ENCODE results near the gene TMEM129.
"Not testable (repeated sequence)": the region's sequence is repeated elsewhere in the genome, so short reads cannot be mapped to it uniquely, and the experiment has no call there.

The TMEM129 gene

GRCh38 chr4:1713003-1713851, 7.9 kb downstream of the TMEM129 start:
- H3K4me1 ChIP-seq (ENCODE audit: control insufficient read depth, insufficient read depth, low read length): no peaks in the 10 kb centered on the region
- no peaks in the 10 kb centered on the region for H3K9me3 ChIP-seq (ENCODE audit: control insufficient read depth, insufficient read depth, low read length)
- DNase-seq (ENCODE audit: low read depth, low spot score): no peak
- peaks cover 13% of the 10 kb centered on the region for H3K36me3 ChIP-seq (ENCODE audit: control insufficient read depth, insufficient read depth, low read length)
- no peaks in the 10 kb centered on the region for H3K27me3 ChIP-seq (ENCODE audit: control insufficient read depth, insufficient read depth, low read length)
- no CpG with 5 or more reads among the region's 35 CpGs for WGBS (ENCODE audit: insufficient coverage, insufficient read length)
- H3K4me3 ChIP-seq (ENCODE audit: low read length): peak overlapping the region; percentile 54; the same call in 1 of the 2 replicates
- no peak overlapping the region for H3K27ac ChIP-seq (ENCODE audit: low read length)

DNA sequence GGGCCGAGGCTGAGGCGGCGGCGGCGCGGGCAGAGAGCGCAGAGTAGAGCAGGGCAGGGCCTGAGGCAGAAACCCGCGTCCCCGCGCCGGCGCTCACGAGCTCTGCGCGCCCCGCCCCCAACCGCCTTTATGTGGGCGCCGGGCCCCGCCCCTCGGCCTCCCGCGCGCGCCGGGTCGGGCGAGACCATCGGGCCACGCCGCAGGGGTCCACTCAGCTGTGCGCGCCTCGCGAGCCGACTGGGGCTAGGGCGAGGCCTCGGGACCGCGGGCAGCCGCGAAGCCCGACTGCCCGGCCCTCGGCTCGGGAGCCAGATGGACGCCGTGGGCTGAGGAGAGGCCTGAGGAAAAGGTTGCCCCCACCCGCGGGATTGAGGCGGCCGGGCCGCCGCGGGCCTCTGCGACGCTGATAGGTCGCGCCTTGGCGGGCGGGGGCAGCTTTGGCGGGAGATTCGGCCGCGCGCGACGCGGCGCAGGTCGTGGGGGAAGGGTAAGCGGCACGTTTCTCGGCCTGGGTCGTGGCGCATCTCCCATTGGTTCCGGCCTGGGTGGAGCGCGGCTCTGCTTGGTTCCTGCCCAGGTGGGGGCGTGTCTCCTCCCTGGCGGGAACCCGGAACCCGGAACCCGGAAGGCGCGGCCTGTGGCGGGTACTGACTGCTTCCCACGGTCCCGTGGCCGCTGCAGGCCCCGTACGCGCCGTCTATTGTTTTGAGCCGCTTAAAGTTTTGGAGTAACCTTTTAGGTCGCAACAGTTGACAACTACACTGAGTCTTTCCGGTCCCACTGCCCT, 8.7 kb downstream of the TMEM129 start, which contains the start of gene SLBP:
Gene SLBP (minus strand): TSS at position 104 of the 787 bp plus-strand sequence. CDS start 131 bp downstream, outside the sequence.
- Histone ChIP-seq H3K4me3 (ENCODE audit: low read length) (peak within 1 kb of the TSS; percentile 54), H3K27me3 (ENCODE audit: control insufficient read depth, insufficient read depth, low read length) (no peaks in the 10 kb centered on the region), H3K9me3 (ENCODE audit: control insufficient read depth, insufficient read depth, low read length) (no peaks in the 10 kb centered on the region), H3K36me3 (ENCODE audit: control insufficient read depth, insufficient read depth, low read length) (peaks cover 5% of the 10 kb centered on the region; the same call in 1 of the 2 replicates), H3K27ac (ENCODE audit: low read length) (no peak within 1 kb of the TSS), H3K4me1 (ENCODE audit: control insufficient read depth, insufficient read depth, low read length) (no peaks in the 10 kb centered on the region)
- peak; percentile 80 for DNase-seq (ENCODE audit: low read depth, low spot score)
- WGBS (ENCODE audit: insufficient coverage, insufficient read length): no CpG with 5 or more reads among the region's 98 CpGs

- H3K9me3 ChIP-seq (ENCODE audit: control insufficient read depth, insufficient read depth, low read length): no peaks in the 10 kb centered on the region
- H3K27me3 ChIP-seq (ENCODE audit: control insufficient read depth, insufficient read depth, low read length): no peaks in the 10 kb centered on the region
- no peaks in the 10 kb centered on the region; the same call in 1 of the 2 replicates for H3K36me3 ChIP-seq (ENCODE audit: control insufficient read depth, insufficient read depth, low read length)
- no peaks in the 10 kb centered on the region for H3K4me1 ChIP-seq (ENCODE audit: control insufficient read depth, insufficient read depth, low read length)
- WGBS (ENCODE audit: insufficient coverage, insufficient read length): no CpG with 5 or more reads among the region's 85 CpGs
- peak overlapping the region; percentile 54 for H3K4me3 ChIP-seq (ENCODE audit: low read length)
- DNase-seq (ENCODE audit: low read depth, low spot score): no peak
- no peak overlapping the region for H3K27ac ChIP-seq (ENCODE audit: low read length)
These were observed 9.4 kb downstream of the TMEM129 start for GRCh38 chr4:1711571-1712215.

DNA sequence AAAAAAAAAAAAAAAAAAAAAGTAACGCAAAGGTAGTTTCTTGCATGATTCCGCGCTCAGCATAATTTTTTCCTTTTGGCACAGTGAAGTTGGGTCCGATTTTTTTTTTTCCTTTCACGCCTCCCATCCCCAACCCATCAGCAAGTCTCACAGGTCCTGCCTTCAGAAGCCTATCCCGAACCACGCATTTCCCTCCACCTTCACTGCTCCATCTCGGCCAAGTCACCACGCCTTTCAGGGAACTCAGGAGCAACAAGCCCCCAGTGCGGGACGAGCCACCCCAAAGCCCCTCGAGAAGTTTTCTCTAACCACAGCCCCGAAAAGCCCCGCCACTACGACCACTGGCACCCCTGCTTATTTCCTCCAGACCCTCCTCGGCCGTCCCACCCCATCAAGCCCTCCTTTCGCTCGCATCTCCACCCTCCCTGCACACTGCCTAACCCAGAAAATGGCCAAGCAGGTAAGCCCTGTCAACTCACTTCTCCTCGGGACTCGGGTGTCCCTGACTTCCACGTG, 10.0 kb downstream of the TMEM129 start:
- H3K4me1 ChIP-seq (ENCODE audit: control insufficient read depth, insufficient read depth, low read length): no peaks in the 10 kb centered on the region
- no peak for DNase-seq (ENCODE audit: low read depth, low spot score)

GRCh38 chr4:1708581-1708980, 12.5 kb downstream of the TMEM129 start:
- no peaks in the 10 kb centered on the region for H3K4me1 ChIP-seq (ENCODE audit: control insufficient read depth, insufficient read depth, low read length)
- H3K9me3 ChIP-seq (ENCODE audit: control insufficient read depth, insufficient read depth, low read length): no peaks in the 10 kb centered on the region
- WGBS (ENCODE audit: insufficient coverage, insufficient read length): no CpG with 5 or more reads among the region's 1 CpG
- H3K4me3 ChIP-seq (ENCODE audit: low read length): no peak overlapping the region
- H3K27me3 ChIP-seq (ENCODE audit: control insufficient read depth, insufficient read depth, low read length): no peaks in the 10 kb centered on the region
- no peak for DNase-seq (ENCODE audit: low read depth, low spot score)
- H3K27ac ChIP-seq (ENCODE audit: low read length): no peak overlapping the region
- H3K36me3 ChIP-seq (ENCODE audit: control insufficient read depth, insufficient read depth, low read length): peaks cover 2% of the 10 kb centered on the region; the same call in 1 of the 2 replicates

More for the DNA sequence above, 10.0 kb downstream of the TMEM129 start:
- Histone ChIP-seq H3K4me3 (ENCODE audit: low read length) (peak overlapping the region; percentile 54), H3K36me3 (ENCODE audit: control insufficient read depth, insufficient read depth, low read length) (no peaks in the 10 kb centered on the region), H3K27ac (ENCODE audit: low read length) (no peak overlapping the region), H3K27me3 (ENCODE audit: control insufficient read depth, insufficient read depth, low read length) (no peaks in the 10 kb centered on the region), H3K9me3 (ENCODE audit: control insufficient read depth, insufficient read depth, low read length) (no peaks in the 10 kb centered on the region)
- no CpG with 5 or more reads among the region's 22 CpGs for WGBS (ENCODE audit: insufficient coverage, insufficient read length)

DNA sequence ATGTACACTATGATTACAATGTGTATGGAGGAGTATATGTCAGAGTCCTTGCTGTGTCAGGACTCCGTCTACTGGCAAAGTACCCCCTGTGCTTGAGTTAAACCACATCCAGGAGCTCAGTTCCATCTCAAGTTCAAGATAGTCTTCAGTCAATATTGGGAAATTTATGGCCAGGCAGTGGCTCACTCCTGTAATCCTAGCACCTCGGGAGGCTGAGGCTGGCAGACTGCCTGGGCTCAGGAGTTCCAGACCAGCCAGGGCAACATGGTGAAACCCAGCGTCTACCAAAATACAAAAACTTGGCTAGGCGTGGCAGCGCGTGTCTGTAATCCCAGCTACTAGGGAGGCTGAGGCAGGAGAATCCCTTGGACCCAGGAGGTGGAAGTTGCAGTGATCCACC, 14.8 kb downstream of the TMEM129 start:
- H3K36me3 ChIP-seq (ENCODE audit: control insufficient read depth, insufficient read depth, low read length): peaks cover 7% of the 10 kb centered on the region; the same call in 1 of the 2 replicates
- no peak overlapping the region for H3K27ac ChIP-seq (ENCODE audit: low read length)
- no peak for DNase-seq (ENCODE audit: low read depth, low spot score)
- H3K4me1 ChIP-seq (ENCODE audit: control insufficient read depth, insufficient read depth, low read length): no peaks in the 10 kb centered on the region
- no peak overlapping the region for H3K4me3 ChIP-seq (ENCODE audit: low read length)
- no peaks in the 10 kb centered on the region for H3K9me3 ChIP-seq (ENCODE audit: control insufficient read depth, insufficient read depth, low read length)
- no CpG with 5 or more reads among the region's 6 CpGs for WGBS (ENCODE audit: insufficient coverage, insufficient read length)
- no peaks in the 10 kb centered on the region for H3K27me3 ChIP-seq (ENCODE audit: control insufficient read depth, insufficient read depth, low read length)

GRCh38 chr4:1705732-1706131, 15.4 kb downstream of the TMEM129 start:
- Histone ChIP-seq H3K4me1 (ENCODE audit: control insufficient read depth, insufficient read depth, low read length) (no peaks in the 10 kb centered on the region), H3K36me3 (ENCODE audit: control insufficient read depth, insufficient read depth, low read length) (peaks cover 7% of the 10 kb centered on the region; the same call in 1 of the 2 replicates), H3K4me3 (ENCODE audit: low read length) (no peak overlapping the region), H3K27me3 (ENCODE audit: control insufficient read depth, insufficient read depth, low read length) (no peaks in the 10 kb centered on the region), H3K9me3 (ENCODE audit: control insufficient read depth, insufficient read depth, low read length) (no peaks in the 10 kb centered on the region), H3K27ac (ENCODE audit: low read length) (no peak overlapping the region)
- no peak for DNase-seq (ENCODE audit: low read depth, low spot score)
- no CpG with 5 or more reads among the region's 6 CpGs for WGBS (ENCODE audit: insufficient coverage, insufficient read length)

- no peak overlapping the region for H3K4me3 ChIP-seq (ENCODE audit: low read length)
- H3K9me3 ChIP-seq (ENCODE audit: control insufficient read depth, insufficient read depth, low read length): no peaks in the 10 kb centered on the region
- WGBS (ENCODE audit: insufficient coverage, insufficient read length): no CpG with 5 or more reads among the region's 1 CpG
- no peaks in the 10 kb centered on the region for H3K27me3 ChIP-seq (ENCODE audit: control insufficient read depth, insufficient read depth, low read length)
- H3K27ac ChIP-seq (ENCODE audit: low read length): no peak overlapping the region
- H3K4me1 ChIP-seq (ENCODE audit: control insufficient read depth, insufficient read depth, low read length): no peaks in the 10 kb centered on the region
- DNase-seq (ENCODE audit: low read depth, low spot score): no peak
- peaks cover 7% of the 10 kb centered on the region; the same call in 1 of the 2 replicates for H3K36me3 ChIP-seq (ENCODE audit: control insufficient read depth, insufficient read depth, low read length)
These were observed 17.3 kb downstream of the TMEM129 start for GRCh38 chr4:1703867-1704266.

DNA sequence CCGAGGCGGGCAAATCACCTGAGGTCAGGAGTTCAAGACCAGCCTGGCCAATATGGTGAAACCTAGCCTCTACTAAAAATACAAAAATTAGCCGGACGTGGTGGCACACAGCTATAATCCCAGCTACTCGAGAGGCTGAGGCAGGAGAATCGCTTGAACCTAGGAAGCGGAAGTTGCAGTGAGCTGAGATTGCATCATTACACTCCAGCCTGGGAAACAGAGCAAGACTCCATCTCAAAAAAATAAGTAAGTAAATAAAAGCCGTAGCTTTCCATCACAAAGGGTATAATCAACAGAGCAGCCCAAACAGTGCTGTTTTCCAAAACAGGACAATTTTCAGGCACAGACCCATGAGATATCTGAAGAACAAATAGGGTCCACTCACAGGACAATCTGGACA, 19.5 kb downstream of the TMEM129 start:
- peaks cover 10% of the 10 kb centered on the region; the same call in 1 of the 2 replicates for H3K36me3 ChIP-seq (ENCODE audit: control insufficient read depth, insufficient read depth, low read length)
- not testable (repeated sequence) for H3K9me3 ChIP-seq (ENCODE audit: control insufficient read depth, insufficient read depth, low read length); H3K27me3 ChIP-seq (ENCODE audit: control insufficient read depth, insufficient read depth, low read length); DNase-seq (ENCODE audit: low read depth, low spot score); H3K27ac ChIP-seq (ENCODE audit: low read length); H3K4me1 ChIP-seq (ENCODE audit: control insufficient read depth, insufficient read depth, low read length); H3K4me3 ChIP-seq (ENCODE audit: low read length)
- WGBS (ENCODE audit: insufficient coverage, insufficient read length): no CpG with 5 or more reads among the region's 8 CpGs

DNA sequence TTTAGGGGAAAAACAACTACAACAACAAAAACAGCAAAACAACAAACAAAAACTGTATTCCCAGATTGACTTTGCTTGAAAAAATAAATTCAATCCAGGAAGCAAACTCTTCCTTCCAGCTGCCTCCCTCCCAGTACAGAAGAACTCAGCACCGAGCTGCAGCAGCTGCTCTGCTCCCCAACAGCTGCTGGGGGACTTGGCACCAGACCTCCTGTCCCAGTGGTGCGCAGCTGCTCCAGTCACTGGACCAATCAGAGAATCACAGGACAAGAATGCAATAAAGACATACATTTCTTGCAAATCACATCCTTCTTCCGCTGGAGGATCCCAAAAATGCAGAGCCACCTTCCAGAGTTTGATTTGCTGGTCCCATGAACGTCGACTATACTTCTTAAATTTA, 25.2 kb downstream of the TMEM129 start:
- Histone ChIP-seq H3K4me1 (ENCODE audit: control insufficient read depth, insufficient read depth, low read length) (no peaks in the 10 kb centered on the region), H3K27ac (ENCODE audit: low read length) (no peak overlapping the region), H3K36me3 (ENCODE audit: control insufficient read depth, insufficient read depth, low read length) (peaks cover 23% of the 10 kb centered on the region), H3K9me3 (ENCODE audit: control insufficient read depth, insufficient read depth, low read length) (no peaks in the 10 kb centered on the region), H3K27me3 (ENCODE audit: control insufficient read depth, insufficient read depth, low read length) (no peaks in the 10 kb centered on the region), H3K4me3 (ENCODE audit: low read length) (no peak overlapping the region)
- no peak for DNase-seq (ENCODE audit: low read depth, low spot score)
- no CpG with 5 or more reads among the region's 5 CpGs for WGBS (ENCODE audit: insufficient coverage, insufficient read length)
